SH-SY5Y (cell line): ENCODE measurements around the gene VPS52.

ENCODE experiments used
- GATA2 ChIP-seq: IDR thresholded peaks from 2 replicates; pipeline ENCODE4 v1.6.1; 2011; ENCODE audit warnings: mild to moderate bottlenecking, low read depth, low read length
- GATA3 ChIP-seq: IDR thresholded peaks from 2 replicates; pipeline ENCODE4 v1.6.1; 2011; ENCODE audit warnings: low read depth, mild to moderate bottlenecking, low read length, moderate library complexity

The VPS52 gene

GRCh38 chr6:33278392-33278741 lies 6.7 kb upstream of the VPS52 start:
- TF ChIP-seq GATA2 (no peak), GATA3 (no peak)

- TF ChIP-seq GATA3, result no peak
- TF ChIP-seq GATA2, result no peak
Measured at GRCh38 chr6:33277663-33278391, 6.2 kb upstream of the VPS52 start.

- TF ChIP-seq GATA3, result no peak
- TF ChIP-seq GATA2, result no peak
Measured at GRCh38 chr6:33276864-33277662, 5.4 kb upstream of the VPS52 start, which contains the start of gene B3GALT4. Gene B3GALT4 (plus strand): TSS chr6:33277123. CDS start chr6:33277420, 297 bp downstream.

- no peak for TF ChIP-seq GATA2
- TF ChIP-seq GATA3, result no peak
Measured at GRCh38 chr6:33276581-33276863, 4.8 kb upstream of the VPS52 start.

- TF ChIP-seq GATA3, result no peak
Measured at GRCh38 chr6:33273924-33274902, 2.5 kb upstream of the VPS52 start.

GRCh38 chr6:33273129-33273923 lies 1.6 kb upstream of the VPS52 start:
- TF ChIP-seq GATA2 (no peak), GATA3 (no peak)

GRCh38 chr6:33272275-33273128 lies 826 bp upstream of the VPS52 start:
- no peak for TF ChIP-seq GATA2
- no peak for TF ChIP-seq GATA3

- no peak for TF ChIP-seq GATA3
- no peak for TF ChIP-seq GATA2
Measured at GRCh38 chr6:33271117-33271467, 584 bp downstream of the VPS52 start.

- TF ChIP-seq GATA2, result no peak
- no peak for TF ChIP-seq GATA3
Measured at GRCh38 chr6:33264015-33264414, 7.7 kb downstream of the VPS52 start.

- TF ChIP-seq GATA3, result no peak
- TF ChIP-seq GATA2, result no peak
Measured at GRCh38 chr6:33259032-33259431, 12.6 kb downstream of the VPS52 start.

GRCh38 chr6:33254591-33254990 lies 17.1 kb downstream of the VPS52 start:
- TF ChIP-seq GATA3 (no peak), GATA2 (no peak)

- TF ChIP-seq GATA2 (no peak), GATA3 (no peak)
Measured at GRCh38 chr6:33252759-33253158, 18.9 kb downstream of the VPS52 start.

- TF ChIP-seq GATA2, result no peak
- no peak for TF ChIP-seq GATA3
Measured at GRCh38 chr6:33251395-33252012, 20.2 kb downstream of the VPS52 start.
